Measurements from ENCODE around the gene CA10.

The CA10 gene

DNA sequence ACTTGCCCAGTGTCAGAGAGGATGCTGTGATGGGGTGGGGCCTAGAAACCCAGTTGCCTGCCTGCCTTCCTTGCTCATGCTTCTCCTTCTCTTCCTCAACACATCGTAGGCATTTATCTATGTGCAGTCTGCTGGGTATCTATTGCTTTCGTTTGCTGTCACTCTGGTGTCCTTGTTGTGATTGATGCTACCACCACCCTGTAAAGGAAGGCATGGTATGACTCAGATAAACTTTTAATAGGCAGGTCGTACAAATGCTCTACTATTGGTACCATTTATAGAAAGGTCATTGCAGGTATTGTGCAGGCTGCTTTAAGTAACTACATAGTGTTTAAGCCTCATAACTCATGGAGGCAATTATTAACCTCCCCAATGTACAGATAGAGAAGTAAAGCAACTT is 529.3 kb downstream of the CA10 start:
- no peaks in the 10 kb centered on the region for H3K27me3 ChIP-seq (ENCODE audit: control insufficient read depth, insufficient read depth, low read length)
- no peaks in the 10 kb centered on the region for H3K4me1 ChIP-seq (ENCODE audit: control insufficient read depth, insufficient read depth, low read length)
- no peaks in the 10 kb centered on the region for H3K9me3 ChIP-seq (ENCODE audit: control insufficient read depth, low read length)
- no peak overlapping the region for H3K9ac ChIP-seq (ENCODE audit: low read length)
- no peaks in the 10 kb centered on the region for H3K36me3 ChIP-seq (ENCODE audit: control insufficient read depth, insufficient read depth, low read length)
- no peak overlapping the region for H3K4me3 ChIP-seq (ENCODE audit: low read length)

DNA sequence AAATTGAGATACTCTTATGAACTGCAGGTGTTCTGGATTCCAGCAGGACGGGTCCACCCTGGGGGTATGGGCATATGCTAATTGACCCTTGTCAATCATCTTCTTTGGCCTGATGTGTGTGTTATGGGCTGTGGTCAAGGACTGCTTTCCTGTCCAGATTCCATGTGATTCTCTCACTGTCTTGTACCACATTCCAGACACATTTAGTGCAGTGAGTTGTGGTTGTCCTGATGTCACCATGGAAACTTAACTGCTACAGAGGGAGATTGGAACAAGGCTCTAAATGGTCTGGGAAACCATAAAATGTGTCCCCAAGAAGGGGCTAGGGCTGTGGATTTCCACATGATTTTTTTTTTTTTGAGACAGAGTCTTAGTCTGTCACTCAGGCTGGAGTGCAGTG is 530.7 kb downstream of the CA10 start:
- no peaks in the 10 kb centered on the region for H3K4me1 ChIP-seq (ENCODE audit: control insufficient read depth, insufficient read depth, low read length)
- no peak overlapping the region for H3K4me3 ChIP-seq (ENCODE audit: low read length)
- no peaks in the 10 kb centered on the region for H3K9me3 ChIP-seq (ENCODE audit: control insufficient read depth, low read length)
- no peaks in the 10 kb centered on the region for H3K36me3 ChIP-seq (ENCODE audit: control insufficient read depth, insufficient read depth, low read length)
- H3K27me3 ChIP-seq (ENCODE audit: control insufficient read depth, insufficient read depth, low read length), result no peaks in the 10 kb centered on the region
- no peak overlapping the region for H3K9ac ChIP-seq (ENCODE audit: low read length)

DNA sequence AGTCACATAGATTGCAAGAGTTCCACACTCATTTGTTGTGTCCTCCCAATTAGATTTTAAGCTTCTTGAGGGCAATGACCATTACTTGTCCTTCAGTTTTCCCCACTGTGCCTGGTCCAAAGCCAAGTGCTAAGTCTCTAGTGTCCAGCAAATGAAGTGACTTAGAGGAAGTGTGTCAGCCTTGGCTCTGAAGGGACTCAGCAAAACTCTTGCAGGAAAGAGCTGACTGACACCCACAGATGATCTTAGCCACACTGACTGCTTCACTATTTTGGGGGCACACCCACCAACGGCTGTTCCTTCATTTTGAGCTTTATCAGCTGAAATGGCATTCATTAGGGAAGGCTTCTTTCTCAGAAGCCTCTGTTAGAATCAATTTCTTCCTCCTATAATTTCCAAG is 540.0 kb downstream of the CA10 start:
- Histone ChIP-seq H3K4me1 (ENCODE audit: control insufficient read depth, insufficient read depth, low read length) (no peaks in the 10 kb centered on the region), H3K27me3 (ENCODE audit: control insufficient read depth, insufficient read depth, low read length) (no peaks in the 10 kb centered on the region), H3K9ac (ENCODE audit: low read length) (no peak overlapping the region), H3K36me3 (ENCODE audit: control insufficient read depth, insufficient read depth, low read length) (no peaks in the 10 kb centered on the region), H3K9me3 (ENCODE audit: control insufficient read depth, low read length) (no peaks in the 10 kb centered on the region), H3K4me3 (ENCODE audit: low read length) (no peak overlapping the region)

DNA sequence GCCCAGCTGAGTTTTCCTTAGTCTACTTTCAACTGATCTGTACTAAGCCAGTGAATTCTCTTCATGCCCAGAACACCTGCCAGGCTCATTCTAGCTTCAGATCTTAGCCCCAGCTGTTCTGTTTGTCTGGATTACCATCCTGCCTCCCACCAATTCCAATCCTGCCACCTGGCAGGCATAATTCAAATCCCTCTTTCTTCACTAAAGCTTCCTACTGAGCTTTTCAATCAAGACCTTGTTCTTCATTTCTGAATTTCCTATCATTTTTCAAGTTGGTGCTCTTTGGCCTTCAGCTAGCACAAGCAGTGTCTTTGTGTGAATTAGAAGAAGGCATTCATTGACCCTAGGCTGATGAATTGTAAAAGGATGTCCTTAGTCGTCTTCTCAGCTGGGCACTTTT is 540.5 kb downstream of the CA10 start:
- Histone ChIP-seq H3K36me3 (ENCODE audit: control insufficient read depth, insufficient read depth, low read length) (no peaks in the 10 kb centered on the region), H3K4me3 (ENCODE audit: low read length) (no peak overlapping the region), H3K9me3 (ENCODE audit: control insufficient read depth, low read length) (no peaks in the 10 kb centered on the region), H3K4me1 (ENCODE audit: control insufficient read depth, insufficient read depth, low read length) (no peaks in the 10 kb centered on the region), H3K27me3 (ENCODE audit: control insufficient read depth, insufficient read depth, low read length) (no peaks in the 10 kb centered on the region), H3K9ac (ENCODE audit: low read length) (no peak overlapping the region)

DNA sequence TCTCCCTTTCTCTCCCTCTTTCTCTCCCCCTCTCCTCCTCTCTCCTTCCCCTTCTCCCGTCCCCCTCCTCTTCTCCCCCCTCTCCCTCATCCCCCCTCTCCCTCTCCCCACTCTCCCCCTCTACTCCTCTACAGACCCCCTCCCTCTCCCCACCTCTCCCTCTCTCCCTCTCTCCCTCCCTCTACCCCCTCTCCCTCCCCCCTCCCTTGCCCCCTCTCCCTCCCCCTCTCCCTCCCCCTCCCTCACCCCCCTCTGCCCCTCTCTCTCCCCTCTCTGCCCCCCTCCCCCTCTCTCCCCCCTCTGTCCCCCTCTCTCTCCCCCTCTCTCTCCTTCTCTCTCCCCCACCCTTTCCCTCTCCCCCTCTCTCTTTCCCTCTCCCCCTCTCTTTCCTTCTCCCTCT is 545.3 kb downstream of the CA10 start:
- Histone ChIP-seq H3K27me3 (ENCODE audit: control insufficient read depth, insufficient read depth, low read length) (no peaks in the 10 kb centered on the region), H3K4me1 (ENCODE audit: control insufficient read depth, insufficient read depth, low read length) (no peaks in the 10 kb centered on the region), H3K4me3 (ENCODE audit: low read length) (no peak overlapping the region), H3K9me3 (ENCODE audit: control insufficient read depth, low read length) (no peaks in the 10 kb centered on the region), H3K9ac (ENCODE audit: low read length) (no peak overlapping the region), H3K36me3 (ENCODE audit: control insufficient read depth, insufficient read depth, low read length) (no peaks in the 10 kb centered on the region)

DNA sequence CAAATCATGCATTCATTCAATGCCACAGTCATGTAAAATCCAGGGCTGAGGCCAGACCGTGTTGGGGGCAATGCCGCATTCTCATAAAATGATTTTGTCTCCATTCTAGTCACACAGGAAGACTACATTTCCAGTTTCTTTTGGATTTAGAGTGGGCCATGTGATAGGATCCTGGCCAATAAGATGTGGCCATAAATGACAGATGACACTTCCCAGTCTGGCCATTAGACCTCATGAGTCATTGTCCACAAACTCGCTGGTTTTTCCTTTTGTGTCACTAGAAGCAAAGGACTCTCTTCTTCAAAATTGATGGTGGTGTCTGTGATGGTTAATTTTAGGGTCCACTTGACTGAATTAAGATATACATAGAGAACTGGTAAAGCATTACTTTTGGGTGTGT is 545.8 kb downstream of the CA10 start:
- no peaks in the 10 kb centered on the region for H3K4me1 ChIP-seq (ENCODE audit: control insufficient read depth, insufficient read depth, low read length)
- H3K4me3 ChIP-seq (ENCODE audit: low read length), result no peak overlapping the region
- no peaks in the 10 kb centered on the region for H3K36me3 ChIP-seq (ENCODE audit: control insufficient read depth, insufficient read depth, low read length)
- no peak overlapping the region for H3K9ac ChIP-seq (ENCODE audit: low read length)
- H3K27me3 ChIP-seq (ENCODE audit: control insufficient read depth, insufficient read depth, low read length), result no peaks in the 10 kb centered on the region
- no peaks in the 10 kb centered on the region for H3K9me3 ChIP-seq (ENCODE audit: control insufficient read depth, low read length)

DNA sequence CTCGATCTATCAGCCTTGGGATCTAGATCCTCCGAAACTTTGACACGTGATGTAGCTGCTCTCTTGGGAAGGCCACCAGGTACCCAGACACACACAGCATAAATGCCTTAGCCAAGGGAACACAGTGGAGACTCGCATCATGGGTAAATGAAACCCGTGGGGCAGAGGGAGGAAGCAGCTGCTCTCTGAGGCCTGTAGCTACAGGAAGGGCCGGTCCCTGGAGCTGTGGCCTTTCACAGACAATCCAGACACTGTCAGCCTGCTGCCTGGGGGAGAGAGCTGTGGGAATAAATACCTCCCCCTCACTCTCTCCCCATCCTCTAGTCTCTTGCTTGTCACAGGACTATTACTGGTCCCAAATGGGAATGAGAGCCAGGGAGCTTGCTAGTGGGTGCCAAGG is 546.9 kb downstream of the CA10 start:
- Histone ChIP-seq H3K9ac (ENCODE audit: low read length) (no peak overlapping the region), H3K9me3 (ENCODE audit: control insufficient read depth, low read length) (no peaks in the 10 kb centered on the region), H3K4me3 (ENCODE audit: low read length) (no peak overlapping the region), H3K27me3 (ENCODE audit: control insufficient read depth, insufficient read depth, low read length) (no peaks in the 10 kb centered on the region), H3K4me1 (ENCODE audit: control insufficient read depth, insufficient read depth, low read length) (no peaks in the 10 kb centered on the region), H3K36me3 (ENCODE audit: control insufficient read depth, insufficient read depth, low read length) (no peaks in the 10 kb centered on the region)

DNA sequence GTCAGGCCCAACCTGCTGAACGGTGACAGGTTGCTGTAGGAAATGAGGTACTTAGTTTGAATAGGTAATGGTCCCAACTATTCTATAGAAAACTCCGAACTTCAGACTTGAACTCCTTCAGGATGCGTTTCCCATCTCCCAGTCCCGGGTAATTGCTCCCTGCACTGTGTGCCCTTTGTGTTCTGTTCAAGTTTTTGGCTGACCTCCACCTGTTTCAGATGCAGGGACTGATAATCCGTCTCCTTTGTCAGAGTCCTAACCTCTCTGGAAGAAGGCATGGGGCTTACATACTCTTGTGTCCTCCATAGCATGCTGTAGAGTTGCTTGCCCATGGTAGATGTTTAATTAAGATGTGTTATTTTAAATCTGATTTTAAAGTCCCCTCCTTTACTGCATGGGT is 547.7 kb downstream of the CA10 start:
- H3K4me3 ChIP-seq (ENCODE audit: low read length), result no peak overlapping the region
- H3K27me3 ChIP-seq (ENCODE audit: control insufficient read depth, insufficient read depth, low read length), result no peaks in the 10 kb centered on the region
- H3K9ac ChIP-seq (ENCODE audit: low read length), result no peak overlapping the region
- no peaks in the 10 kb centered on the region for H3K4me1 ChIP-seq (ENCODE audit: control insufficient read depth, insufficient read depth, low read length)
- H3K36me3 ChIP-seq (ENCODE audit: control insufficient read depth, insufficient read depth, low read length), result no peaks in the 10 kb centered on the region
- no peaks in the 10 kb centered on the region for H3K9me3 ChIP-seq (ENCODE audit: control insufficient read depth, low read length)

DNA sequence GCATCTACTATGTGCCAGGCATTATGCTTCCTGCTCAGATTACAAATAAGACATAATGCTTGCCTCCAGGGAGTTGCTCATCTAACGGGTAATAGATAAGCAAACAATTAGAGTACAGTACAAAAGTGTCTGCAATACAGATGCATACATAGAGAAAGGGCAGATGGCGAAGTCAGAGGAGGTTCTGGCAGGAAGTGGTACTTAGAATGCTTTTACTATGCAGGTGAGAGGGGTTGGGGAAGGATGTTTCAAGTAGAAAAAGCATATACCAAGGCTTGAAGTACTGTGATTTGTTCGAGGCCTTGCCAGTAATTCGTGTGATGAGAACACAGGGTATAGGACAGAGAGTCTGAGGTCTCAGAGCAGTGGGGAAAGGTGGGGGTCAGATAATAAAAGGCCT is 548.4 kb downstream of the CA10 start:
- no peak overlapping the region for H3K9ac ChIP-seq (ENCODE audit: low read length)
- no peak overlapping the region for H3K4me3 ChIP-seq (ENCODE audit: low read length)
- no peaks in the 10 kb centered on the region for H3K4me1 ChIP-seq (ENCODE audit: control insufficient read depth, insufficient read depth, low read length)
- H3K27me3 ChIP-seq (ENCODE audit: control insufficient read depth, insufficient read depth, low read length), result no peaks in the 10 kb centered on the region
- no peaks in the 10 kb centered on the region for H3K9me3 ChIP-seq (ENCODE audit: control insufficient read depth, low read length)
- H3K36me3 ChIP-seq (ENCODE audit: control insufficient read depth, insufficient read depth, low read length), result no peaks in the 10 kb centered on the region

DNA sequence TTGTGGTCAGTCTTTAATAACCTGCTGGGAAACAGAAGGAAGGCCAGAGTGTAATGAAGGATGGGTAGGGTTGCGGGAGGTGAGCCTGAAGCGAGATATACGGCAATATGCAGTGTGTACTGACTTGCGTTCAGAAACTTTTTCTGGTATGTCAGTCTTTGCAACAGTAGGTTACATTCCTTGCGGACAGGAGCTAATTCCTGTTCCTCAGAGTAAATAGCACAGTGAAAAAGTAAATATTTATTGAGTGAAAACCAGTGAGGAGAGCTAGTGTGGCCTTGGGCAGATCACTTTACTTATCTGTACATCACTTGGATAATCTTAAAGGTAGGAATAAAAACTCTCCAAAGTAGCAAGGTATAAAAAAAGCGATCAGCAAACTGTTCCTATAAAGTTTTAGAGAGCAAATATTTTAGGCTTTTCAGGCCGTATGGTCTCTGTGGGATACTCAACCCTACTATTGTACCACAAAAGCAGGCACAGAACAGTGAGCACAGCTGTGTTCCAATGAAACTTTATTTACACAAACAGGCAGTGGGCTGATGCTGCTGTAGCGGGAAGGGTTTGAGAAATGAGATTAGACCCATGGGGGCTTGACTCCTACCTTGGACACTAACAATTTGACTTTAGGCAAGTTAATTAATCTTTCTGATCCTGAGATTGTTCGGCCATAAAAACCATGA is 550.1 kb downstream of the CA10 start:
- no peak overlapping the region for H3K9ac ChIP-seq (ENCODE audit: low read length)
- H3K4me1 ChIP-seq (ENCODE audit: control insufficient read depth, insufficient read depth, low read length), result no peaks in the 10 kb centered on the region
- no peaks in the 10 kb centered on the region for H3K36me3 ChIP-seq (ENCODE audit: control insufficient read depth, insufficient read depth, low read length)
- no peaks in the 10 kb centered on the region for H3K27me3 ChIP-seq (ENCODE audit: control insufficient read depth, insufficient read depth, low read length)
- H3K9me3 ChIP-seq (ENCODE audit: control insufficient read depth, low read length), result no peaks in the 10 kb centered on the region
- H3K4me3 ChIP-seq (ENCODE audit: low read length), result no peak overlapping the region

DNA sequence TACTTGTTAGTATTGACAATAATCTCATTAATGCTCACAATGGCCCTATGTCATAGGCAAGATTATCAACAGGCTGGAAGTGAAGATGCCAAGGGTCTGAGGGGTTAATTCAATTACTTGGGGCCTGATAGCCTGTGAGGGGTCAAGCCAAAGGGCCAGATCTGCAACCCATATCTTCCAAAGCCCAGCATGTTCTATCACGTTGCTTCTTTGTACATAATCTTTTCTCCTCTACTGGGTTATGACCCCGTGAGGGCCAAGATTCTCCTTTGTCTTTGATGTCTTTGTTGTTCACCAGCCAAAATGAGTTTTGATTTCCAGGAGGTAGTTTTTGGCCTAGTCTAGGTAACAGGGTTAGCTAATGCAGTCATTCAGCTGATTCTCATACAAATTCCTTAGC is 551.0 kb downstream of the CA10 start:
- H3K9ac ChIP-seq (ENCODE audit: low read length), result no peak overlapping the region
- H3K36me3 ChIP-seq (ENCODE audit: control insufficient read depth, insufficient read depth, low read length), result no peaks in the 10 kb centered on the region
- no peaks in the 10 kb centered on the region for H3K4me1 ChIP-seq (ENCODE audit: control insufficient read depth, insufficient read depth, low read length)
- no peaks in the 10 kb centered on the region for H3K27me3 ChIP-seq (ENCODE audit: control insufficient read depth, insufficient read depth, low read length)
- H3K4me3 ChIP-seq (ENCODE audit: low read length), result no peak overlapping the region
- no peaks in the 10 kb centered on the region for H3K9me3 ChIP-seq (ENCODE audit: control insufficient read depth, low read length)

DNA sequence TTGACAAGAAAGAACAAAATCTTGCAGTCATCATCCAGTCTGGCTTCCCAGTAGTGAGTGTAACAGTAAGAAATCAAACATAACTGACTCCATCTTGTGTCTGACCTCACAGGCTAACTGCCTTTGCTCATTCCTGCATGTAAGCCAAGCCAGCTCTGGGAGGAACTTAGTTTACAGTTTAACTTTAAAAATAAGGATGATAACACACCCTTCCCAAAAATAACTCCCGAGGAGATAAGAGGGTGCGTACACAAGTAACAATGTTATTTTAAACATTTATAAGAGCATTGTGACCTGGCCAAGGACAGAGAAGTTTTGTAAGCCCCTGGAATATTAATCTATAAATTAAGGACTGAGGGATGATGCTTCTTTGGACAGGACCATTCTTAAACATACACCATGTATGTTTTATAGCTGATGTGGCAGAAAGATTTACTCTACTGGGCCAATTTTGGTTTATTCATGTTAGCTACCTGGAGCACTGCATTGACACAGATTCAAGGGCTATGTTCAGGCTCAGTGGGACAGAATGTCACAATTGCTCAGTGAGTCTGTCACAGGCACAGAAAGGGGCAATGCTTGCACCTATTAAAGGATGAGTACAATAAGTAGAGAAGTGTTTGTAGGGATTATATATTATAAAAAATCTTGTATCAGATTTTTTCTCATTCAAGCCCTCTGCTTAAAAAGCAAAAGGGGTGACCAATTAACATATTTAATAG is 554.1 kb downstream of the CA10 start:
- H3K27me3 ChIP-seq (ENCODE audit: control insufficient read depth, insufficient read depth, low read length), result no peaks in the 10 kb centered on the region
- no peak overlapping the region for H3K4me3 ChIP-seq (ENCODE audit: low read length)
- no peaks in the 10 kb centered on the region for H3K9me3 ChIP-seq (ENCODE audit: control insufficient read depth, low read length)
- H3K9ac ChIP-seq (ENCODE audit: low read length), result no peak overlapping the region
- no peaks in the 10 kb centered on the region for H3K4me1 ChIP-seq (ENCODE audit: control insufficient read depth, insufficient read depth, low read length)
- no peaks in the 10 kb centered on the region for H3K36me3 ChIP-seq (ENCODE audit: control insufficient read depth, insufficient read depth, low read length)

All from mucosa of stomach (tissue), 1 donor.